Muscle of leg (tissue), 11 donors: ENCODE data around the gene ANAPC10. TPM values are rescaled to one million over a fixed set of nuclear protein-coding genes. Genes with fewer than 3 reads are reported as not detected.

Source experiments
- DNase-seq: peaks from one replicate; pipeline ENCODE4 v3.0.0; 2013
- H3K27ac ChIP-seq: one replicate; pipeline ENCODE4 v1.5.1; 2013; ENCODE audit warnings: mild to moderate bottlenecking, low read length, control low read depth
- H3K27me3 ChIP-seq: one replicate; pipeline ENCODE4 v1.6.1; 2013; ENCODE audit warnings: low read length; ENCODE audit not compliant: control insufficient read depth, insufficient read depth
- H3K36me3 ChIP-seq: one replicate; pipeline ENCODE4 v1.6.1; 2013; ENCODE audit warnings: low read length; ENCODE audit not compliant: control insufficient read depth, insufficient read depth
- H3K4me1 ChIP-seq: one replicate; pipeline ENCODE4 v1.6.1; 2013; ENCODE audit warnings: low read length; ENCODE audit not compliant: control insufficient read depth, insufficient read depth
- H3K4me3 ChIP-seq: one replicate; pipeline ENCODE4 v1.5.1; 2013; ENCODE audit warnings: low read length, control low read depth
- H3K9me3 ChIP-seq: replicated peaks from 2 replicates; pipeline ENCODE4 v1.6.1; 2013; ENCODE audit warnings: low read depth, low read length; ENCODE audit not compliant: control insufficient read depth
- WGBS: methylation state at CpG from one replicate; pipeline ENCODE4 v1.1.5; 2013; ENCODE audit warnings: missing lambda C conversion rate; ENCODE audit not compliant: insufficient coverage; 5-methylcytosine and 5-hydroxymethylcytosine counted together
- polyA plus RNA-seq, 8 donors: library from polyadenylated mRNA; unstranded; fragments of 120-200 nt; gene quantifications; one replicate each; pipeline versions ENCODE4 v1.2.1 to v1.2.3, GENCODE V29; 2013; ENCODE audit warnings: inconsistent platforms in 1 of 8, low replicate concordance in 1 of 8; ENCODE audit not compliant: insufficient read length in 8 of 8, insufficient read depth in 1 of 8
- total RNA-seq: library from RNA; stranded (reverse); fragments of 120-200 nt; gene quantifications from one replicate; pipeline ENCODE4 v1.2.4, GENCODE V29; 2013

Gene ANAPC10
- total and polyA plus RNA-seq, 9 donors = 14.8 to 28.8 (median 17.7) TPM

- H3K36me3 ChIP-seq = peaks cover 12% of the 10 kb centered on the region
- no CpG with 5 or more reads among the region's 1 CpG for WGBS
These were observed 16.2 kb downstream of the ANAPC10 start for GRCh38 chr4:145081756-145082155.

GRCh38 chr4:145076469-145076855 lies 21.5 kb downstream of the ANAPC10 start:
- Histone ChIP-seq H3K27ac (no peak overlapping the region), H3K4me1 (no peaks in the 10 kb centered on the region), H3K9me3 (no peaks in the 10 kb centered on the region), H3K36me3 (peaks cover 15% of the 10 kb centered on the region), H3K27me3 (no peaks in the 10 kb centered on the region), H3K4me3 (no peak overlapping the region)
- no peak for DNase-seq
- 80% methylated on average over 1 of the region's 2 CpGs for WGBS

More at GRCh38 chr4:145081756-145082155, 16.2 kb downstream of the ANAPC10 start:
- no peaks in the 10 kb centered on the region for H3K9me3 ChIP-seq
- no peaks in the 10 kb centered on the region for H3K27me3 ChIP-seq
- H3K4me1 ChIP-seq = no peaks in the 10 kb centered on the region
- no peak overlapping the region for H3K27ac ChIP-seq
- H3K4me3 ChIP-seq = no peak overlapping the region
- DNase-seq = no peak

- DNase-seq = no peak
- no peaks in the 10 kb centered on the region for H3K27me3 ChIP-seq
- 100% methylated on average over 1 of the region's 1 CpG for whole genome bisulfite sequencing
These were observed 22.1 kb downstream of the ANAPC10 start for GRCh38 chr4:145075742-145076468.

GRCh38 chr4:145071560-145071959 lies 26.4 kb downstream of the ANAPC10 start:
- no peak overlapping the region for H3K27ac ChIP-seq
- H3K36me3 ChIP-seq = peaks cover 7% of the 10 kb centered on the region
- no peaks in the 10 kb centered on the region for H3K4me1 ChIP-seq
- no peak overlapping the region for H3K4me3 ChIP-seq
- DNase-seq = no peak
- WGBS = no CpG with 5 or more reads among the region's 2 CpGs
- no peaks in the 10 kb centered on the region for H3K27me3 ChIP-seq
- H3K9me3 ChIP-seq = no peaks in the 10 kb centered on the region

More at GRCh38 chr4:145075742-145076468, 22.1 kb downstream of the ANAPC10 start:
- peaks cover 15% of the 10 kb centered on the region for H3K36me3 ChIP-seq
- no peaks in the 10 kb centered on the region for H3K9me3 ChIP-seq
- H3K4me3 ChIP-seq = no peak overlapping the region
- H3K4me1 ChIP-seq = no peaks in the 10 kb centered on the region
- no peak overlapping the region for H3K27ac ChIP-seq

GRCh38 chr4:145069361-145069760 lies 28.6 kb downstream of the ANAPC10 start:
- no peaks in the 10 kb centered on the region for H3K27me3 ChIP-seq
- H3K9me3 ChIP-seq = no peaks in the 10 kb centered on the region
- no peak overlapping the region for H3K4me3 ChIP-seq
- no peaks in the 10 kb centered on the region for H3K4me1 ChIP-seq
- WGBS = no CpG with 5 or more reads among the region's 3 CpGs
- H3K36me3 ChIP-seq = no peaks in the 10 kb centered on the region
- no peak for DNase-seq
- no peak overlapping the region for H3K27ac ChIP-seq

- no peak for DNase-seq
- WGBS = no CpG with 5 or more reads among the region's 2 CpGs
- no peak overlapping the region for H3K27ac ChIP-seq
These were observed 31.9 kb downstream of the ANAPC10 start for GRCh38 chr4:145066063-145066501.

GRCh38 chr4:145061318-145061920 lies 36.6 kb downstream of the ANAPC10 start:
- H3K27ac ChIP-seq = no peak overlapping the region
- peaks cover 3% of the 10 kb centered on the region for H3K36me3 ChIP-seq
- no peaks in the 10 kb centered on the region for H3K27me3 ChIP-seq
- DNase-seq = peak; percentile 69
- H3K4me3 ChIP-seq = no peak overlapping the region
- no CpG with 5 or more reads among the region's 6 CpGs for WGBS
- H3K4me1 ChIP-seq = no peaks in the 10 kb centered on the region
- H3K9me3 ChIP-seq = no peaks in the 10 kb centered on the region

More at GRCh38 chr4:145066063-145066501, 31.9 kb downstream of the ANAPC10 start:
- Histone ChIP-seq H3K4me1 (no peaks in the 10 kb centered on the region), H3K27me3 (no peaks in the 10 kb centered on the region), H3K9me3 (no peaks in the 10 kb centered on the region), H3K36me3 (peaks cover 3% of the 10 kb centered on the region), H3K4me3 (no peak overlapping the region)

- no peak overlapping the region for H3K4me3 ChIP-seq
- no peaks in the 10 kb centered on the region for H3K4me1 ChIP-seq
- no peak overlapping the region for H3K27ac ChIP-seq
- DNase-seq = no peak
- H3K36me3 ChIP-seq = peaks cover 3% of the 10 kb centered on the region
- no peaks in the 10 kb centered on the region for H3K9me3 ChIP-seq
- H3K27me3 ChIP-seq = no peaks in the 10 kb centered on the region
These were observed 39.7 kb downstream of the ANAPC10 start for GRCh38 chr4:145058256-145058655.

- no peaks in the 10 kb centered on the region for H3K4me1 ChIP-seq
- H3K27ac ChIP-seq = no peak overlapping the region
- no peaks in the 10 kb centered on the region for H3K9me3 ChIP-seq
- DNase-seq = no peak
- no peaks in the 10 kb centered on the region for H3K27me3 ChIP-seq
- no CpG with 5 or more reads among the region's 6 CpGs for WGBS
- no peak overlapping the region for H3K4me3 ChIP-seq
- no peaks in the 10 kb centered on the region for H3K36me3 ChIP-seq
These were observed 41.5 kb downstream of the ANAPC10 start for GRCh38 chr4:145056325-145057130.
